GM19438 (cell line): Measurements from ENCODE around the gene ZNF185.

Experiments used
- ATAC-seq: cut with Tn5 transposase; IDR thresholded peaks from one replicate; pipeline ENCODE4 v1.9.1; 2021; ENCODE audit warnings: low read depth; ENCODE audit not compliant: unreplicated experiment

ZNF185 gene

GRCh38 chrX:152897222-152898131 lies at the start of gene ZNF185:
Gene ZNF185, plus strand, starts transcription at chrX:152898067. Its CDS starts 16,423 bp downstream, at chrX:152914490.
- ATAC-seq: no peak

- no peak for ATAC-seq
Measured at GRCh38 chrX:152850465-152850864, 47.4 kb upstream of the ZNF185 start.

GRCh38 chrX:152853986-152854385 lies 43.9 kb upstream of the ZNF185 start:
- ATAC-seq: no peak

GRCh38 chrX:152861116-152861515 lies 36.8 kb upstream of the ZNF185 start:
- ATAC-seq: no peak

GRCh38 chrX:152861826-152862225 lies 36.0 kb upstream of the ZNF185 start:
- no peak for ATAC-seq

- ATAC-seq: no peak
Measured at GRCh38 chrX:152865232-152865920, 32.5 kb upstream of the ZNF185 start.

GRCh38 chrX:152866386-152866785 lies 31.5 kb upstream of the ZNF185 start:
- ATAC-seq: no peak

GRCh38 chrX:152869972-152870371 lies 27.9 kb upstream of the ZNF185 start:
- ATAC-seq: no peak

- no peak for ATAC-seq
Measured at GRCh38 chrX:152871260-152871659, 26.6 kb upstream of the ZNF185 start.

GRCh38 chrX:152872522-152872921 lies 25.3 kb upstream of the ZNF185 start:
- no peak for ATAC-seq

- ATAC-seq: no peak
Measured at GRCh38 chrX:152873361-152873760, 24.5 kb upstream of the ZNF185 start.

GRCh38 chrX:152876931-152877840 lies 20.7 kb upstream of the ZNF185 start:
- no peak for ATAC-seq

GRCh38 chrX:152878976-152879755 lies 18.7 kb upstream of the ZNF185 start:
- ATAC-seq: no peak

- ATAC-seq: no peak
Measured at GRCh38 chrX:152881289-152881688, 16.6 kb upstream of the ZNF185 start.

- ATAC-seq: no peak
Measured at GRCh38 chrX:152884171-152884570, 13.7 kb upstream of the ZNF185 start.

GRCh38 chrX:152886716-152887115 lies 11.2 kb upstream of the ZNF185 start:
- no peak for ATAC-seq

- ATAC-seq: no peak
Measured at GRCh38 chrX:152892499-152892898, 5.4 kb upstream of the ZNF185 start.

- no peak for ATAC-seq
Measured at GRCh38 chrX:152892999-152893891, 4.6 kb upstream of the ZNF185 start.
